Epithelial cell of proximal tubule (primary cell): ENCODE results near the gene KDF1. TPM values are rescaled to one million over a fixed set of nuclear protein-coding genes. Genes with fewer than 3 reads are reported as not detected.
"Not testable (repeated sequence)": the region's sequence is repeated elsewhere in the genome, so short reads cannot be mapped to it uniquely, and the experiment has no call there.

Experiments
- DNase-seq: peaks from one replicate; pipeline ENCODE4 v3.0.0-alpha.2; 2011; ENCODE audit warnings: low read depth
- H3K4me3 ChIP-seq: 2 replicates; pipeline ENCODE4 v1.5.1; 2011; ENCODE audit warnings: low read depth, mild to moderate bottlenecking, low read length
- CTCF ChIP-seq: conservative IDR thresholded peaks from 2 replicates; pipeline ENCODE4 v1.5.1; 2012; ENCODE audit warnings: low read depth, mild to moderate bottlenecking, low read length
- total RNA-seq: library from RNA; depleted of rRNA; stranded (reverse); fragments of >200 nt; gene quantifications from 2 replicates; pipeline ENCODE4 v1.2.3, GENCODE V29; 2015

KDF1 gene
- total RNA-seq, 1 donor from 2014 or later = 10.0 TPM

- DNase-seq = no peak
- no peak for TF ChIP-seq CTCF
- H3K4me3 ChIP-seq = no peak overlapping the region
These were observed 9.1 kb downstream of the KDF1 start for GRCh38 chr1:26951216-26951615.

GRCh38 chr1:26950602-26951001 lies 9.7 kb downstream of the KDF1 start:
- no peak for TF ChIP-seq CTCF
- no peak for DNase-seq
- H3K4me3 ChIP-seq = no peak overlapping the region

GRCh38 chr1:26949926-26950319 lies 10.3 kb downstream of the KDF1 start:
- TF ChIP-seq CTCF = no peak

GRCh38 chr1:26949266-26949925 lies 10.9 kb downstream of the KDF1 start:
- no peak for TF ChIP-seq CTCF
- H3K4me3 ChIP-seq = no peak overlapping the region
- DNase-seq = no peak

More at GRCh38 chr1:26949926-26950319, 10.3 kb downstream of the KDF1 start:
- no peak for DNase-seq
- no peak overlapping the region for H3K4me3 ChIP-seq

GRCh38 chr1:26948725-26949057 lies 11.6 kb downstream of the KDF1 start:
- not testable (repeated sequence) for H3K4me3 ChIP-seq, DNase-seq

GRCh38 chr1:26946270-26946669 lies 14.0 kb downstream of the KDF1 start:
- DNase-seq = no peak
- H3K4me3 ChIP-seq = no peak overlapping the region
- no peak for TF ChIP-seq CTCF

GRCh38 chr1:26945728-26946127 lies 14.5 kb downstream of the KDF1 start:
- no peak overlapping the region for H3K4me3 ChIP-seq
- TF ChIP-seq CTCF = no peak
- no peak for DNase-seq
